NCI-H82 treated with DMSO at 0.1 percent for 48 hours (cell line): ENCODE data around the gene GSKIP.

Source experiments
- DNase-seq: peaks from one replicate; lab custom pipeline; 2025; ENCODE audit not compliant: unreplicated experiment; lab: John Stamatoyannopoulos, UW

Gene GSKIP

GRCh38 chr14:96416292-96416691 lies 53.0 kb downstream of the GSKIP start:
- DNase-seq, result peak; percentile 26

GRCh38 chr14:96417254-96417653 lies 53.9 kb downstream of the GSKIP start:
- no peak for DNase-seq

- no peak for DNase-seq
These were observed 54.7 kb downstream of the GSKIP start for GRCh38 chr14:96418075-96418474.

GRCh38 chr14:96421236-96421635 lies 57.9 kb downstream of the GSKIP start:
- no peak for DNase-seq

GRCh38 chr14:96422992-96423391 lies 59.7 kb downstream of the GSKIP start:
- DNase-seq, result no peak

- DNase-seq, result no peak
These were observed 60.3 kb downstream of the GSKIP start for GRCh38 chr14:96423446-96424108.

GRCh38 chr14:96424109-96424989 lies 61.0 kb downstream of the GSKIP start:
- peak; percentile 5 for DNase-seq

GRCh38 chr14:96434040-96434439 lies 70.7 kb downstream of the GSKIP start:
- DNase-seq, result no peak
